SK-N-SH (cell line): Measurements from ENCODE around the gene SLC7A14.

Source experiments
- CTCF ChIP-seq: fragments of 200-600 bp; sonication (generic); IDR thresholded peaks from 2 replicates; pipeline ENCODE4 v1.6.1; 2017; ENCODE audit warnings: antibody characterized with exemption, mild to moderate bottlenecking, moderate library complexity
- PBX3 ChIP-seq: IDR thresholded peaks from 2 replicates; pipeline ENCODE4; 2012
- RAD21 ChIP-seq: IDR thresholded peaks from 2 replicates; pipeline ENCODE4 v1.6.1; 2012; ENCODE audit warnings: mild to moderate bottlenecking, low read length

GRCh38 chr3:170632780-170633179, 46.9 kb upstream of the SLC7A14 start:
- TF ChIP-seq PBX3 (no peak), CTCF (no peak), RAD21 (no peak)
